HG03045 (cell line): ENCODE results near the gene MAPRE3.
A peak's percentile ranks its signal among the peaks of the same experiment; 100 is the strongest.
"Not testable (repeated sequence)": the region's sequence is repeated elsewhere in the genome, so short reads cannot be mapped to it uniquely, and the experiment has no call there.

Source experiments
- ATAC-seq: cut with Tn5 transposase; IDR thresholded peaks from one replicate; pipeline ENCODE4 v1.9.1; 2021; ENCODE audit warnings: mild to moderate bottlenecking, moderate library complexity; ENCODE audit not compliant: unreplicated experiment

Gene MAPRE3

GRCh38 chr2:26970244-26970927 lies at the start of gene MAPRE3:
MAPRE3 (plus strand) TSS chr2:26970637; CDS start chr2:27022219, 51,582 bp downstream.
- peak; percentile 80 for ATAC-seq

- no peak for ATAC-seq
These were observed 49.1 kb upstream of the MAPRE3 start for GRCh38 chr2:26921323-26921722.

- ATAC-seq: no peak
These were observed 47.8 kb upstream of the MAPRE3 start for GRCh38 chr2:26922405-26923188.

GRCh38 chr2:26923189-26923466 lies 47.3 kb upstream of the MAPRE3 start:
- not testable (repeated sequence) for ATAC-seq

- ATAC-seq: no peak
These were observed 45.7 kb upstream of the MAPRE3 start for GRCh38 chr2:26924731-26925099.

GRCh38 chr2:26925100-26925791 lies 45.2 kb upstream of the MAPRE3 start:
- ATAC-seq: no peak

- ATAC-seq: no peak
These were observed 43.2 kb upstream of the MAPRE3 start for GRCh38 chr2:26927221-26927620.

GRCh38 chr2:26932974-26933373 lies 37.5 kb upstream of the MAPRE3 start:
- no peak for ATAC-seq

GRCh38 chr2:26933431-26934334 lies 36.8 kb upstream of the MAPRE3 start:
- no peak for ATAC-seq

GRCh38 chr2:26934335-26934724 lies 36.1 kb upstream of the MAPRE3 start:
- no peak for ATAC-seq

GRCh38 chr2:26934985-26935384 lies 35.5 kb upstream of the MAPRE3 start:
- no peak for ATAC-seq

- no peak for ATAC-seq
These were observed 33.6 kb upstream of the MAPRE3 start for GRCh38 chr2:26936855-26937254.

- ATAC-seq: no peak
These were observed 31.9 kb upstream of the MAPRE3 start for GRCh38 chr2:26938399-26939118.

- ATAC-seq: no peak
These were observed 30.4 kb upstream of the MAPRE3 start for GRCh38 chr2:26940001-26940400.

GRCh38 chr2:26941486-26941885 lies 29.0 kb upstream of the MAPRE3 start:
- no peak for ATAC-seq

- no peak for ATAC-seq
These were observed 27.7 kb upstream of the MAPRE3 start for GRCh38 chr2:26942543-26943295.

- ATAC-seq: no peak
These were observed 24.3 kb upstream of the MAPRE3 start for GRCh38 chr2:26945991-26946750.

GRCh38 chr2:26946841-26947784 lies 23.3 kb upstream of the MAPRE3 start:
- ATAC-seq: no peak
